ENCODE data around the gene LCE1D. TPM values are rescaled to one million over a fixed set of nuclear protein-coding genes. Genes with fewer than 3 reads are reported as not detected.

The LCE1D gene
- total RNA-seq, 1 experiment from 2014 or later = not detected

DNA sequence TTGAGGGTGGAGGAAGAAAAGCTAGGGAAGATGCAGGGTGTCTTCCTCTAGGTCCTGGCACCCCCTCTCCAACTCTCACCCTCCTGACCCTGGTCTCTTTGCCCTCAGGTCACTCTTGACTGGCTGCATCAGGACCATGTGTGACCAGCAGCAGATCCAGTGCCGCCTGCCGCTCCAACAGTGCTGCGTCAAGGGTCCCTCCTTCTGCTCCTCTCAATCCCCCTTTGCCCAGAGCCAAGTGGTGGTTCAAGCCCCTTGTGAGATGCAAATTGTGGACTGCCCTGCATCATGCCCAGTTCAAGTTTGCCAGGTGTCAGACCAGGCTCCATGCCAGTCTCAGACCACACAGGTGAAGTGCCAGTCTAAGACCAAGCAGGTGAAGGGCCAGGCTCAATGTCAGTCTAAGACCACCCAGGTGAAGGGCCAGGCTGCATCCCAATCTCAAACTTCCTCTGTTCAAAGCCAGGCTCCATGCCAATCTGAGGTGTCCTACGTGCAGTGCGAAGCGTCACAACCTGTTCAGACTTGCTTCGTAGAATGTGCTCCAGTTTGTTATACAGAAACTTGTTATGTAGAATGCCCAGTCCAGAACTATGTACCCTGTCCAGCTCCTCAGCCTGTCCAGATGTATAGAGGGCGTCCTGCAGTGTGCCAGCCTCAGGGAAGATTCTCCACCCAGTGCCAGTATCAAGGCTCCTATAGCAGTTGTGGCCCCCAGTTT lies 36.9 kb upstream of the LCE1D start:
- Histone ChIP-seq H4K91ac (ENCODE audit: insufficient read length, low read depth, low read length) (no peak overlapping the region), H3K79me1 (ENCODE audit: insufficient read depth, low read depth, low read length, poor library complexity, severe bottlenecking) (no peaks in the 10 kb centered on the region), H3K56ac (ENCODE audit: insufficient read length, low read depth, low read length) (no peak overlapping the region), H2AFZ (ENCODE audit: low read length) (no peak overlapping the region), H4K8ac (replicated peaks; ENCODE audit: insufficient read length, low read depth, low read length) (no peak overlapping the region), H2BK12ac (ENCODE audit: insufficient read length, low read depth, low read length) (no peak overlapping the region), H3K4ac (ENCODE audit: low read depth, low read length) (no peak overlapping the region), H3K27me3 (ENCODE audit: insufficient read depth, low read length) (no peaks in the 10 kb centered on the region), H2BK5ac (ENCODE audit: insufficient read length, low read length) (no peak overlapping the region), H3K9me3 (ENCODE audit: control insufficient read depth, low read depth, low read length) (peaks cover 94% of the 10 kb centered on the region), H3T11ph (ENCODE audit: low read length) (no peak overlapping the region), H3K18ac (ENCODE audit: insufficient read length, low read depth, low read length) (no peak overlapping the region), H4K5ac (ENCODE audit: insufficient read length, low read depth, low read length) (no peak overlapping the region), H2BK120ac (ENCODE audit: low read depth, low read length, poor library complexity, severe bottlenecking) (no peak overlapping the region), H3K27ac (ENCODE audit: insufficient read length, low read depth, low read length) (no peak overlapping the region), H3K23ac (ENCODE audit: insufficient read length, low read depth, low read length) (no peak overlapping the region), H2BK20ac (ENCODE audit: low read depth, low read length, poor library complexity, severe bottlenecking) (no peak overlapping the region), H2AK5ac (ENCODE audit: insufficient read length, low read length) (no peak overlapping the region), H3K14ac (ENCODE audit: insufficient read depth, low read length) (no peak overlapping the region), H3K4me2 (ENCODE audit: insufficient read depth, insufficient read length, low read length) (no peak overlapping the region), H3K23me2 (ENCODE audit: insufficient read length, low read depth, low read length, poor library complexity, severe bottlenecking) (no peaks in the 10 kb centered on the region), H3K79me2 (ENCODE audit: insufficient read depth, low read length) (no peaks in the 10 kb centered on the region), H2BK15ac (ENCODE audit: low read depth, low read length) (no peak overlapping the region), H3K9ac (ENCODE audit: extremely low read depth, insufficient read length, low read length) (no peak overlapping the region), H4K20me1 (ENCODE audit: control insufficient read depth, insufficient read depth, insufficient read length) (no peaks in the 10 kb centered on the region), H3K4me1 (ENCODE audit: insufficient read depth, low read length) (no peaks in the 10 kb centered on the region)
- H3K4me3 Mint-ChIP-seq = no peak overlapping the region
- no CpG with 5 or more reads among the region's 8 CpGs for WGBS (ENCODE audit: extremely low coverage, insufficient read length, low lambda C conversion rate)
- H3K27me3 Mint-ChIP-seq (ENCODE audit: low read depth) = peaks cover 4% of the 10 kb centered on the region
- H3K27ac Mint-ChIP-seq = no peak overlapping the region
- H3K36me3 Mint-ChIP-seq (ENCODE audit: insufficient read depth in 1 of 3, low read depth in 3 of 3) = peaks cover 17 to 49% (median 23%) of the 10 kb centered on the region in 3 experiments; a peak in 6 of 7 replicates
- DNase-seq = no peak
- no peak for TF ChIP-seq CTCF (conservative IDR thresholded peaks at IDR 0.05)
- H3K9me3 Mint-ChIP-seq = peaks cover 92 to 96% of the 10 kb centered on the region in 2 experiments
- no peaks in the 10 kb centered on the region for H3K4me1 Mint-ChIP-seq
